ENCODE data around the gene SEC14L5. TPM values are rescaled to one million over a fixed set of nuclear protein-coding genes. Genes with fewer than 3 reads are reported as not detected.

The SEC14L5 gene
- total RNA-seq, 1 experiment from 2014 or later, result not detected

DNA sequence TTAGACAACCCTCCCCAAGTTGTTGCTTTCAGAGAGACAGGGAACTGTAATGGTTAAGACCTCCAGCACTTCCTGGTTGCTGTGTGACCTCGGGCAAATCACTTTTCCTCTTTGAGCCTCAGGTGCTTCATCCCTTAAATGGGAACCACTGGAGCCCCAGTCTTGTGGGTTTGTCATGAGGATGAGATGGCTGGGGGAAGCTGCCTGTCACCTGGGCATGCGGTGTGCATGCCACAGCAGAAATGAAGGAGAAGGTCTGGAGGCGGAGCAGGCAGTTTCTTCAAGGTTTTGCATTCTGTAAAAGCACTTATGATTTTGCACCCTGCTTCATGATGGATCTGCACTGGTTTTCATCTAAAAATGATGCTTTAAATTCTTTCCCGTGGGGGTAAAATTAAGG lies 53.5 kb downstream of the SEC14L5 start:
- no peak for DNase-seq (ENCODE audit: low spot score)

DNA sequence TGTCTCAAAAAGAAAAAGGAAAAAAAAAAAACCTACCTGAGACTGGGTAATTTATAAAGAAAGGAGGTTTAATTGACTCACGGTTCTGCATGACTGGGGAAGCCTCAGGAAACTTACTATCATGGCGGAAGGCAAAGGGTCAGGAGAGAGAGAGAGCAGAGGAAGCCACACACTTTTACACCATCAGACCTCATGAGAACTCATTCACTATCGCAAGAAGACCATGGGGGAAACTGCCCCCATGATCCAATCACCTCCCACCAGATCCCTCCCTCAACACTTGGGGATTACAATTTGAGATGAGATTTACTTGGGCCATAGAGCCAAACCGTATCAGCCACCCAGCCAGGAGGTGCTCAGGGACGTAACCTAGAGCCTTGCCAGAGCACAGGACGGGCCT lies 54.8 kb downstream of the SEC14L5 start:
- no peak for DNase-seq (ENCODE audit: low spot score)

DNA sequence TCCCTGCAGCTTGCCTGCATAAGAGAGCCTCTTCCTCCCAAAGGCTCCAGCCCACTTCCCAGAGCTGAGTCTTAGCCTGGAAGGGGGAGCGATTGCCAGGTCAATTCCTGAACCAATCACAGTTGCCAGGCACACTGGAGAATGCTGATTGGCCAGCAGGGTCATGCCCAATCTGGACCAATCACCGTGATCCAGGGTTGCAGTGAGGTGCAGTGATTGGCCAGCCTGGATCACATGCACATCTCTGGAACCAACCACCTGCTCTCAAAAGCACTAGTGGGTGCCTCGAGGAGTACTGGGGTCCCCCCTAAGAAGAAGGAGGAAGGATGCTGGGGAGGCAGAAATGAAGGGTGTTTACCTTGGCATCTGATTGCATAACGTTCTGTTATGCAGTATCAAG lies 57.2 kb downstream of the SEC14L5 start:
- no peak for DNase-seq (ENCODE audit: low spot score)

DNA sequence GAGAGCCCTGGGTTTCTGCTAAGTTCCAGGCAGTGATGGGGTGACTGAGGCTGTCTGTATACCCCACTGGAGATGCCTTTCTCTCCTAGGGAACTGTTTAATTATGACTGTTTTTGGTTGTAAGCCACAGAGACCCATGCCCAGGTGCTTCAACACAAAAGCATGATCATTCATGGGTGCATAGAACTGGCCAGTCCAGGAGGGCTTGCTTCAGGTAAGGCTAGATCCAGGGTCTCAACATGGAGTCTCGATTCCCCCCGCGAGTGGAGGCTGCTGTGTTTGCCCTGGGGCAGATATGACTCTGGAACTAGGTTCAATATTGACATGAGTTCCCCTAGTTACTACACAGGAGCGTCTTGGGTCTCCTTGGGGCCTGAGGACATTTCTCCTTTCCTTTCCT lies 57.8 kb downstream of the SEC14L5 start:
- no peak for DNase-seq (ENCODE audit: low spot score)

DNA sequence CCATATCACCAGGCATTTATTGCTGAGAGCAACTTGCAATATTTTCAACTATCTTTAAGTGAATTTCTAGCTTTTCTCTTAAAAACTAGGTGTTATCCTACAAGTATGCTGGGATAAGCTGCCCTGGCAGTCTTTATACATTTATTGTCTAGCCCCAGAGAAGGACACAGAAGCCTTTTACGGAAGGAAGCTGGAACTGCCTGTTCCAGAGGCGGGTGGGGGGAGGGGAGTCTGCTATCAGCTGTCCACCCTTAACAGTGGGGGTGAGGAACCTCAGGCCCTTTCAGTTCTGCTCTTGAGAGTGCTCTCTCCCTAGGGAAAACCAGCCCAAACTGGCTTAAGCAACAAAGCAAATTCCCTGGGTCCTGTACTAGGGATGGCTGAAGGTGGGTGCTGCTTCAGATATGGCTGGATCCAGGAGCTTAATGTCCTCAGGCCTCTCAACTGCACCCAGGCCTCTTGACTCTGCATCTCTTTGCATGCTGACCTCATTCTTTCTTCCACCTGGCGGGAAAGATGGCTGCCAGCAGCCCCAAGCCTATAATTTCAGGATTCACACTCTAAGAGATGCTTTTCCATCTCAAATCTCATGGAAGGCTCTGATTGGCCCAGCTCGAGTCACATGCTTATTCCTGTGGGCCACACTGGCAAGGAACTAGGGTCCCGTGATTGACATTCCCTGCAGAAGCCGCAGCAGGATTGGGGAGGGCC lies 59.0 kb downstream of the SEC14L5 start:
- no peak for DNase-seq (ENCODE audit: low spot score)

DNA sequence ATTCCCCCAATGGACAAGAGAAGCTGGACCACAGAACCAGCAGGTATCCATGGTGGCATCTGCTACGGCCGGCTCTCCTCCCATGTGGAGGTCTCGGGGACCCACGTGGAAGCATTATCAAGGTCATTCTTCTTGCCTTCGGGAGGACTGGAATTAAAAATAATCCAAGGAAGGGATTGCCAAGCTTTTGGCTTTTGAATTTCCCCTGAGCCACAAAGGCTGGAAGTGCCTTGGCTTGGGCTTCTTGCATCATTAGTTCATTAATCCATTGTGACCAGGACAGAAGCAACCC lies 59.5 kb downstream of the SEC14L5 start:
- no peak for DNase-seq (ENCODE audit: low spot score)

DNA sequence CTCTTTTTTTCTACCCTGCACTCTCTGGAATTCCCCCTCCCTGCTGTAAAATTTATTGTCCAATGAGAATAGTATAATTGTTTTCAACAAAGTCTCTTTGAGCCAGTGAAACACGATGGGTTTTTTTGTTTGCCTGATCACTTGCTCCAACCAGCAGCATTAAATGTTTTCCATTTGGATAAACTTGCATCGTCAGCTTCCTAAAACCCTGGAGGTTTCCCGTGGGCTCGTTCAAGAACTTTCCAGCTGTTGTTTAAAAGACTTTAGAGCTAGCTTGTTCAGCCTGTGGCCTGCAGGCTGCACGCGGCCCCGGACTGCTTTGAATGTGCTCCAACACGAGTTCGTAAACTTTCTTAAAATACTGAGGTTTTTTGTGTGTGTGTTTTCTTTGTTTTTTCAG lies 60.7 kb downstream of the SEC14L5 start:
- DNase-seq (ENCODE audit: low spot score), result no peak

DNA sequence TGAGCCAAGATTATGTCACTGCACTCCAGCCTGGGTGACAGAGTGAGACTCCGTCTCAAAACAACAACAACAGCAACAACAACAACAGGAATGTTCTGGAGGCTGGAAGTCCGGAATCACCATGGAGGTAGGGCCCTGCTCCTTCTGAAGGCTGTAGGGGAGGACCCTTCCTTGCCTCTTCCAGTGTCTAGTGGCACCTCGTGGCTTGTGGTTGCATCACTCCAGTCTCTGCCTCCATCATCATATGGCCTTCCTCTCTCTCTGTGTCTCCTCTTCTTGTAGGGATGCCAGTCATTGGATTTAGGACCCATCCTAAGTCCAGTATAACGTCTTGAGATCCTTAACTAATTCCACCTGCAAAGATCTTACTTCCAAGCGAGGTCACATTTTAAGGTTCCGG lies 61.6 kb downstream of the SEC14L5 start:
- no peak for DNase-seq (ENCODE audit: low spot score)

DNA sequence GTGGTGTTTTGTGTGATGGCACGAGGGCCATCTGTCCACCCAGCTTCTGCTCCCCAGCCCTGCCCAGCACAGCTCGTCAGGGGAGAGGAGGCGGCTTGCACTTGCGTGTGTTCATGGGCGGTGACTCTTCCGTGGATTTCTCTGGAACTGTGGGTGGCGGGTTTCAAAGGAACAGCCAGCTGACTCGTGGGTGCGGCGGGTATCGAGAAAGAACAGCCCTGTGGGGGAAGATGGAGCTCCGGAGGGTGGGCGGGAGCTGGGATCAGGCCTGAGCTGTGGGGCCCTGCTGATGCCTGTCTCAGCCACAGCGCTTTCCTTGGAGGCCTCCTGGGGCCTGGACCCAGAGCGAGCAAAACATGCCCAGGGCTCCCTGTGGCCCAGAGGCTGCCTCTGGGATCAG lies 62.4 kb downstream of the SEC14L5 start:
- no peak for DNase-seq (ENCODE audit: low spot score)

DNA sequence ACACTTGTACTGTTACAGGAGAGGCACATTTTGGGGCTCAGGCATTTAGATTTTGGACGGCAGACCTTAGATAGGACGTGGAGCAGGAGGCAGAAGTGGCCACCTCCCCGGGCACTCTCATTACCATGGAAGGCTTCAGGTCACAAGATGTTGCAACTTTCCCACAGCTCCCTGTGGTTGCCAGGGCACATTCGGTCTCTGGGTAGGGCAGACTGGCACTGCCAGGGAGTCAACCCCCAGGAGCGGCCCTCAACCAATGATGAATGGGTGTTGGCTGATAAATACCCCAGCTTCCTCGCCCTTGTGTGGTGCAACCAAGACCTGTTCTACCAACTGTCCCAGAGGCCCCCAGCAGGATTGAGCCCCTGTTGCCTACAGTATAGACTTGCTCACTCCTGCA lies 64.4 kb downstream of the SEC14L5 start:
- DNase-seq (ENCODE audit: low spot score), result no peak

DNA sequence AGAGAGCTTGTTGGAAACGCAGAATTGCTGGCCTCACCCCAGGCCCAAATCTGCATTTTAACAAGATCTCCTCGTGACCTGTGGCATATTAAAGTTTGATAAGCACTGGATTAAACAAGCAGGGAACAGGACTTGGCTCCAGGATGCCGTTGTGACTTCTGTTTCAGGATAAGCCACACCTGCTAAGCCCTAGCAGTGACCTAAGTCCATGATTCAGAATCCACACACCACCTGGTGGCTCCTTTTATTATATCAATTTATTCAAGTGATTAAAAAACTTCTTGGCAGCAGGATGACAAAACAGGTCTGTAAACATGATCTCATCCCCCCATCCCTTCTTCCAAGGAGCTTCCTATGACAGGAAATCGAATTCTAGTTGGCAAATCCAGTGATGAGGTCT lies 66.5 kb downstream of the SEC14L5 start:
- DNase-seq (ENCODE audit: low spot score), result peak; percentile 26

DNA sequence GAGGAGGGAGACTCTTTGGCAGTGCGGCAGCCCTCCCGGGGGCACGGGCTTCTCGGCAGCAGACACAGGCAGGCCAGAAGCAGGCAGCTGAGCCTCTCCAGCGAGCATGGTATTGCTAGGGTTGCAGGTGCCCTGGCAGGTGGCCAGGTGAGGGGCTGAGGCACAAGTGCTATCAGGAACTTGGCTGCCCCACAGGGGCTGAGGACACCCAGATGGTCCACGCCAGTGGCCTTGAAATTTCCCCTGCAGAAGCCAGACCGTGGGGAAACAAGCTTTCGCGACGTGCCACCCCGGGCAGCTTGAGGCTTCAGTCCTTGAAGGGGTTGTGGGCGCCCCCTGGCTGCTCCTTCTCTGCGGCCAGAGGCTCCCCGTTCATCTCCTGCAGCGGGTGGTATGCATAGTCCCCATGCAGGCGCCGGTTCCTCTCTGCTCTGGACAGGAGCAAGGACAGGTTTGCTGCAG lies 67.1 kb downstream of the SEC14L5 start:
- DNase-seq (ENCODE audit: low spot score), result no peak

DNA sequence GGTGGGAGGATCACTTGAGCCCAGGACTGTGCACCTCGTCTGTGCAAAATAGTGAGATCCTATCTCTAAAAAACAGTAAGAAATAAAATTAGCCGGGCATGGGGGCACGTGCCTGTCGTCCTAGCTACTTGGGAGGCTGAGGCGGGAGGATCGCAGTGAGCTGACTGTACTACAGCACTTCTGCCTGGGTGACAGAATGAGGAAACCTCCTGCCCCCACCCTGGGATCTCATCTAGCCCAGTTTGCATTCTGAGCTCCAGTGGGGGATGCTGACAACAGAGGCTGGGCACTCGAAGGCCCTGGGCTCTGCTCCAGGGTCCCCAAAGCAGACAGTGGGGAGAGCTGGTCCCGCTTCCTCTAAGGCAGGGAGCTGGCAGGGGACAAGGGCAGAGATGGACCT lies 68.5 kb downstream of the SEC14L5 start:
- DNase-seq (ENCODE audit: low spot score), result no peak

DNA sequence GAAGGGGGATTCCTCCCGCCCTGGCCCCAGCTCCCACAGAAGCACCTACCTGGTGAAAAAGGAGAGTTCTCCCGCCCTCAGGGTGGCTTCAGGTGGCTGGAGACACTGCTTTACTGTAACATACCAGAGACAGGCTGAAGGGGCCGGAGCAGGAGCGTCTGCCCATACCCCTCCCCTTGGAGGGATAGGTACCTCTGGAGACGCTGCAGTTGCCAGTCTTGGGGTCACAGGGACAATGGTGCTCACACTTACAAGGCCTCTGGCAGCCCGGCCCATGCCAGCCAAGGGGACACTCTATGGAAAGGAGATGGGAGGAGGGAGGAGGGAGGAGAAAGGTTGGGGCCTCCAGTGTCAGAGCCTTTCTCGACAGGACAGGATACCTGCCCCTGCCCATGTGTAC lies 69.0 kb downstream of the SEC14L5 start:
- DNase-seq (ENCODE audit: low spot score), result no peak

DNA sequence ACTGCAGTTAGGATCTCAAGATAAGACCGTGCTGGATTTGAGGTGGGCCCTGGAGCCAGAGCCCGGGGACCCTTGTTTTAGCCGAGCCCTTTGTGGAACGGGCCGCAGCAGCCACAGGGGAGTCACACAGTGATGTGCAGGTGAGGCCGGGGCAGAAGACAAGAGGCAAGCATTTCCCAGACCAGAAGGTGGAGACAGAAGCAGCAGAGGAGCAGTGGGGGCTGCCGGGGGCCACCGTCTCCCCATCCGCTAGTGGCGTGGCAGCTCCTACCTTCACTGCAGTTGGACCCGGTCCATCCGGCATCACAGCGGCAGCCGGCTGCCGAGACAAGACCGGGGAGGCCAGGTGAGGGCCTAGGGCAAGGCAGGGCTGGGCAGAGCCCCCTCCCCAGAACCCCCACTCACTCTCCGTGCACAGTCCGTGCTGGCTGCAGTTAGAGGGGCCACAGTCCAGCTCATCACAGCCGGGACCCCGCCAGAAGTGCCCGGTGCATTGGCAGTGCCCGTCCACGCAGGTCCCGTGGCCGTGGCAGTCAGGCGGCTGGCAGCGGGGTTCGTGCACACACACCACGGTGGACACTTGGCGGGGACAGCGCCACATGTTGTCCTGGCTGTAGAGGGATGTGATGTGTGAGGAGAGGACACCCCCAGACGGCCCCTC lies 69.6 kb downstream of the SEC14L5 start:
- DNase-seq (ENCODE audit: low spot score), result no peak

DNA sequence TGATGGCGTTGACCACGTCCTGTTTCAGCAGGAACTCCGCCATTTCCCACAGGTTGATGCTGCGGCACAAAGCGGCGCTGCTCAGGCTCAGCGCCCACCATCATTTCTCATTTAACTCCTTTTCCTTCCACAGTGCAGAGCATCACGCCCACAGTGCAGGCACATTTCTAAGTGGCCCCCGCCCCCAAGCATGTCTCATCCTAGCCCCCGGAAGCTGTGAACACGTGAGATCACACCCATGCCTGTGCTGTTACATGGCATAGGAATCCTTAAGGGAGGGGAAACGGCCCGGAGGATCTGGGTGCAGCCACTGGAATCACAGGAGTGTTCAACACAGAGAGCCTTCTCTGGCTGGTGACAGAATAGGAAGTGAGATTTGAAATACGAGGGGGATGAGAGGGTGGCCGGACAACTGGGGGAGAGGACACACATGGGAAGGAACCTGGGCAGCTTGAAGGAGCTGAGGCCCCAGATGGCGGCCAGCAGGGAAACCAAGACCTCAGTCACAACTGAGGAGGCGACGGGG lies 70.9 kb downstream of the SEC14L5 start:
- no peak for DNase-seq (ENCODE audit: low spot score)

DNA sequence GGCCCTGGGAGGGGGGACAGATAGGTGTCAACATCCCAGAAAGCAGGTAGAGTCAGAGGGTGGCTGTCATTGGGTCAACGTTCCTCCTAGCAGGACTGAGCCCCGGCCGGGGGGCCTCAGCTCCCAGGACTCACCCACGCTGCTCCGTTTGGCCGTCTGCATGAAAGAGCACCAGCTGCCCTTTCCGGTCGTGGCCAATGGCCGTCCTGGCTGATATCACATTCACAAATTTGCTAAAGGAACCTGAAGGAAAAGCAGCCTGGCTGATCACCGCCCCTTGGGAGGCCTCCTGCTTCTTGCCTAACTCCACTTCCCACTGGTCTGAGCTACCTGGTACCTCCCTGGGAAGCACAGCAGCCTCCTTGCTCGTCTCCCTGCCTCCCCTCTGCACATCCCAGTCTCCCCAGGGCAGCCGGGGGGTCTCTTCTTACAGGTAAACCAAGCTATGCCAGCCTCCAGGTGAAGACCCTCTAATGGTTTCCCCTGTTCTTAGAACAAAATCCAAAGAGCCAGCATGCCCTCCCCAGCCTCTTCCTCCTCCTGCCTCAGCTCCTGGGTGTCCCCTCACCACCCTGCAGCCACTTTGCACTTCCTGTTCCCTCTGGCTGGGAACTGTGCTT lies 72.2 kb downstream of the SEC14L5 start:
- no peak for DNase-seq (ENCODE audit: low spot score)

DNA sequence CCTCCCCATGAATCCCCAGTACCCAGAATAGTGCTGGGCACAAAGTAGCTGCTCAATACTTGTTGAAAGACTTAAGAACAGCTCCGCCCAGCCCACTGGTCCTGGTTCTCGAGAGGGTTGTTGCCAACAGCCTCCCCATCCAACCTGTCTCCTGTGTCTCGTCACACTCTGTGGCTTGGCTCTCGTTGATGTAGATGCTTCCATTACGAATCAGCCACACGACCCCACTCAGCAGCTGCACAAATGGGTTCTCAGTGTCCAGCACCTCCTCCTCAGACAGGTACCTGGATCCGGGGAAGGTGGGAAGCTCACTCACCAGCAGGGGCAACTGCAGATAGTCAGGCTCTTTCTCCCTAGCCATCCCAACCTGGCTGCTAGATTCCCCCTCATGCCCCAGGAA lies 73.5 kb downstream of the SEC14L5 start:
- DNase-seq (ENCODE audit: low spot score), result no peak

DNA sequence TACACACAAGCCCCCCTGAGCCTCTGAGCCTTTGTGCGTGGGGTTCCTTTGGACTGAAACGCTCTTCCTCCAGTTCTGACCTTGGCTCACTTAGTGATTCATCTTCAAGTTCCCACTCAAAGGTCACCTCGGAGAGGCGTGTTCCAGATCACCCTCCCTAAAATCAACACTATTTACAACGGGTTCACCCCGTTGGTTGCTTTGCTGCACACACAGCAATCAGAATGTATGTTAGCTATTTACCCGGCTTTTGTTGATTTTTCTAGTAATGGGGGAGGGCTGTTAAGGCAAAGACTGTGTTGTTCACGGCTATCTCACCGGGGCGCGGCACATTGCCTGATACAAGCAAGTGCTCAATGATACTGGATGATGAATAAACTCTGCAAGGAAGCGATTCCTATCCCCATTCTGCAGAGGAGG lies 74.6 kb downstream of the SEC14L5 start:
- DNase-seq (ENCODE audit: low spot score), result no peak

DNA sequence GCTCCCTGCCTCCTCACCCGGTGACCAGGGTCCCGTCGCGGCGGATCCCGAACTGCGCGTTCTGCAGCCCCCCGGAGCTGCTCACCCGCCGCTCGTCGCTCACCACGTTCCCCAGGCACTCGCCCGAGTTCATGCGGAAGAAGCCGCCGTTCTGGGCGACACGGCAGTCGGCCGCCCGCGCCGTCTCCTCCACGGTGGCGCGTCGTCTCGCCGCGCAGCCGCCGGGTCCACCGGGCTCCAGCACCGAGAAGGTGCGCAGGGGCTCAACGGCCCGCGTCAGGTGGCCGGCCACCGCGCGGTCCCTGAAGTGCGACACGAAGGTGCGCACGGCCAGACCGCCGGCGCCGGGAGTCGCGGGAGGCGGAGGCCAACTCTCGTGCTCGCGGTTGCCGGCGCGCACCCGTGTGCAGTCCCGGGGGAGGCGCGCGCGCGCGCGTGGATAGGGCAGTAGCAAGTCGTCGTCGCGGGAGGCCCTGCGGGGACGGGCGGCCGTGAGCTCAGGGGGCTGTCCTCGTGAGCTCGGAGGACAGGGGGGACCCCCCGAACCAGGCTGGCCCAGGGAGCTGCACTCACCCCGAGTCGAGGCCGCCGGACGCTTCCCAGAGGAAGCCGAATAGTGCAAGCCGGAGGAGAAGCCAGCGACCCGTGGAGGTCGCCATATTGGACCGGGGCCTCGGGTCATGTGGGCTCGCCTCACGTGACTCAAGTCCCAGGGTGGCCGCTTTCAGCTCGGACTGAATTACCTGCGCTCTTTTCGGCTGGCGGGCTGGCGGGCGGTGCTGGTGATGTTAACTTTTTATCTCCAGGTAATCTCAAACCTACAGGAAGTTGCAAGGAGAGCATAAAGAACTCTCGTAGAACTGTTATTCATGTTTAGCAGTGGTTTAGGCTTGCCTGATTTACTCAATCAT lies 75.4 kb downstream of the SEC14L5 start, which contains the start of gene NAGPA:
Gene NAGPA (minus strand): TSS at position 680 of the 911 bp plus-strand sequence. CDS start 21 bp downstream, at position 659.
- DNase-seq (ENCODE audit: low spot score), result peak; percentile 67

DNA sequence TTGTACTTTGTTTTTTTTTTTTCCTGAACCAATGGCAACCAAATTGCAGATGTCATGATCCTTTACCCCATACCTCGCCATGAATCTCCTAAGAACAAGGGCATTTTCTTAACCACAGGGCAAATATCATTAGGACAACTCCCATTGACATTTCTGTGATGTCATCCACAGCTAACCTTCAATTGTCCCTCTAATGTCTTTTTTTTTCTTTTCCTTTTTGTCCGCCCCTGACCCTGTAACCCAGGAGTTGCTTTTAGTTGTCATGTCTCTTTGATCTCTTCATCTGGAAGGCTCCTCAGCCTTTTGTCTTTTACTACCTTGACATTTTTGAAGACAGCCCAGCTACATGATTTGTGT lies 76.0 kb downstream of the SEC14L5 start:
- no peak for DNase-seq (ENCODE audit: low spot score)

DNA sequence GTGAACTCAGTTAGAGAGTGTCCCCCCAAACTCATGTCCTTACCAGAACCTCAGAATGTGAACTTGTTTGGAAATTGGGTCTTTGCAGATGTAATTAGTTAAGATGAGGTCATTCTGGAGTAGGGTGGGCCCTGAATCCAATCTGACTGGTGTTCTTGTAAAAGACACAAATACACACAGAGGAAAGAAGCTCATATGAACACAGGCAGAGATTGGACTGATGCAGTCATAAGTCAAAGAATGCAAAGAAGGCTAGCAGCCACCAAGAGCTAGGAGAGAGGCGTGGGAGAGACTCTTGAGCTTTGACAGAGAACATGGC lies 77.7 kb downstream of the SEC14L5 start:
- no peak for DNase-seq (ENCODE audit: low spot score)
